Uterus (tissue), 2 donors: ENCODE results near the gene MEF2A.

ENCODE experiments used
- POLR2A ChIP-seq, 2 donors: fragments of 450-650 bp; IDR thresholded peaks; one replicate each; pipeline ENCODE4 v1.6.1; 2016; ENCODE audit warnings: antibody characterized with exemption in 2 of 2, mild to moderate bottlenecking in 1 of 2, moderate library complexity in 1 of 2
- TF ChIP-seq, protein P1 (sequence below), 4 experiments: fragments of 200-600 bp in 2 of 4; fragments of 450-650 bp in 2 of 4; sonication (generic) in 2 of 4; IDR thresholded peaks; one replicate each; pipeline ENCODE4 v1.5.1; 2016 to 2019; ENCODE audit warnings: antibody characterized with exemption in 4 of 4, mild to moderate bottlenecking in 2 of 4, moderate library complexity in 1 of 4

DNA sequence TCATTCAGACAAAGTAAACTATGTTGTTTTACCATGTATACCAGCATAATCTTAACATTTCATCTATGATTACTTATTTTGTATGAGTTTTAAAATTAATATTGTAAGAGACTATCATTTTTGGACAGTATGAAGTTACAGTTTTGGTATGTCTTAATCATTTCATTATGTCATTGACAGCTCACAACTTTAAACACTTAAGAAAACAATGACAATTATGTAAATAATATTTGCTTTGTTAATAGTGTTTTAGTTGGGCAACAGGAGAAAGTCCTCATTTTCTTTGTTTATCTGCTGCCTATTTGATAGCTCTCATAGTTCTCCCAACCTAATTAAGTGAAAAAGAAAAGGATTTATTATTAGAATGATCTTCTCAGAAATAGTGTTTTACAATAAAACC is 80.2 kb downstream of the MEF2A start:
- TF ChIP-seq, protein P1, sequence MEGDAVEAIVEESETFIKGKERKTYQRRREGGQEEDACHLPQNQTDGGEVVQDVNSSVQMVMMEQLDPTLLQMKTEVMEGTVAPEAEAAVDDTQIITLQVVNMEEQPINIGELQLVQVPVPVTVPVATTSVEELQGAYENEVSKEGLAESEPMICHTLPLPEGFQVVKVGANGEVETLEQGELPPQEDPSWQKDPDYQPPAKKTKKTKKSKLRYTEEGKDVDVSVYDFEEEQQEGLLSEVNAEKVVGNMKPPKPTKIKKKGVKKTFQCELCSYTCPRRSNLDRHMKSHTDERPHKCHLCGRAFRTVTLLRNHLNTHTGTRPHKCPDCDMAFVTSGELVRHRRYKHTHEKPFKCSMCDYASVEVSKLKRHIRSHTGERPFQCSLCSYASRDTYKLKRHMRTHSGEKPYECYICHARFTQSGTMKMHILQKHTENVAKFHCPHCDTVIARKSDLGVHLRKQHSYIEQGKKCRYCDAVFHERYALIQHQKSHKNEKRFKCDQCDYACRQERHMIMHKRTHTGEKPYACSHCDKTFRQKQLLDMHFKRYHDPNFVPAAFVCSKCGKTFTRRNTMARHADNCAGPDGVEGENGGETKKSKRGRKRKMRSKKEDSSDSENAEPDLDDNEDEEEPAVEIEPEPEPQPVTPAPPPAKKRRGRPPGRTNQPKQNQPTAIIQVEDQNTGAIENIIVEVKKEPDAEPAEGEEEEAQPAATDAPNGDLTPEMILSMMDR (IDR thresholded peaks at IDR 0.05) = no peak
- TF ChIP-seq POLR2A (IDR thresholded peaks at IDR 0.05) = no peak
